Measurements from ENCODE around the gene OSBPL10.
"Not testable (repeated sequence)": the region's sequence is repeated elsewhere in the genome, so short reads cannot be mapped to it uniquely, and the experiment has no call there.

DNA sequence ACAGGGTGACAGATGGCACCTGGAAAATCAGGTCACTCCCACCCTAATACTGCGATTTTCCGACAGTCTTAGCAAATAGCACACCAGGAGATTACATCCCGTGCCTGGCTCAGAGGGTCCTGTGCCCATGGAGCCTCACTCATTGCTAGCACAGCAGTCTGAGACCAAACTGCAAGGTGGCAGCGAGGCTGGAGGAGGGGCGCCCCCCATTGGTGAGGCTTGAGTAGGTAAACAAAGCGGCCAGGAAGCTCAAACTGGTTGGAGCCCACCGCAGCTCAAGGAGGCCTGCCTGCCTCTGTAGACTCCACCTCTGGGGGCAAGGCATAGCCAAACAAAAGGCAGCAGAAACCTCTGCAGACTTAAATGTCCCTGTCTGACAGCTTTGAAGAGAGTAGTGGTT lies 29.6 kb upstream of the OSBPL10 start:
- TF ChIP-seq, protein P1, sequence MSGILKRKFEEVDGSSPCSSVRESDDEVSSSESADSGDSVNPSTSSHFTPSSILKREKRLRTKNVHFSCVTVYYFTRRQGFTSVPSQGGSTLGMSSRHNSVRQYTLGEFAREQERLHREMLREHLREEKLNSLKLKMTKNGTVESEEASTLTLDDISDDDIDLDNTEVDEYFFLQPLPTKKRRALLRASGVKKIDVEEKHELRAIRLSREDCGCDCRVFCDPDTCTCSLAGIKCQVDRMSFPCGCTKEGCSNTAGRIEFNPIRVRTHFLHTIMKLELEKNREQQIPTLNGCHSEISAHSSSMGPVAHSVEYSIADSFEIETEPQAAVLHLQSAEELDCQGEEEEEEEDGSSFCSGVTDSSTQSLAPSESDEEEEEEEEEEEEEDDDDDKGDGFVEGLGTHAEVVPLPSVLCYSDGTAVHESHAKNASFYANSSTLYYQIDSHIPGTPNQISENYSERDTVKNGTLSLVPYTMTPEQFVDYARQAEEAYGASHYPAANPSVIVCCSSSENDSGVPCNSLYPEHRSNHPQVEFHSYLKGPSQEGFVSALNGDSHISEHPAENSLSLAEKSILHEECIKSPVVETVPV (CRISPR knock-in tag; IDR thresholded peaks at IDR 0.05), result not testable (repeated sequence)
- TF ChIP-seq, protein P2, sequence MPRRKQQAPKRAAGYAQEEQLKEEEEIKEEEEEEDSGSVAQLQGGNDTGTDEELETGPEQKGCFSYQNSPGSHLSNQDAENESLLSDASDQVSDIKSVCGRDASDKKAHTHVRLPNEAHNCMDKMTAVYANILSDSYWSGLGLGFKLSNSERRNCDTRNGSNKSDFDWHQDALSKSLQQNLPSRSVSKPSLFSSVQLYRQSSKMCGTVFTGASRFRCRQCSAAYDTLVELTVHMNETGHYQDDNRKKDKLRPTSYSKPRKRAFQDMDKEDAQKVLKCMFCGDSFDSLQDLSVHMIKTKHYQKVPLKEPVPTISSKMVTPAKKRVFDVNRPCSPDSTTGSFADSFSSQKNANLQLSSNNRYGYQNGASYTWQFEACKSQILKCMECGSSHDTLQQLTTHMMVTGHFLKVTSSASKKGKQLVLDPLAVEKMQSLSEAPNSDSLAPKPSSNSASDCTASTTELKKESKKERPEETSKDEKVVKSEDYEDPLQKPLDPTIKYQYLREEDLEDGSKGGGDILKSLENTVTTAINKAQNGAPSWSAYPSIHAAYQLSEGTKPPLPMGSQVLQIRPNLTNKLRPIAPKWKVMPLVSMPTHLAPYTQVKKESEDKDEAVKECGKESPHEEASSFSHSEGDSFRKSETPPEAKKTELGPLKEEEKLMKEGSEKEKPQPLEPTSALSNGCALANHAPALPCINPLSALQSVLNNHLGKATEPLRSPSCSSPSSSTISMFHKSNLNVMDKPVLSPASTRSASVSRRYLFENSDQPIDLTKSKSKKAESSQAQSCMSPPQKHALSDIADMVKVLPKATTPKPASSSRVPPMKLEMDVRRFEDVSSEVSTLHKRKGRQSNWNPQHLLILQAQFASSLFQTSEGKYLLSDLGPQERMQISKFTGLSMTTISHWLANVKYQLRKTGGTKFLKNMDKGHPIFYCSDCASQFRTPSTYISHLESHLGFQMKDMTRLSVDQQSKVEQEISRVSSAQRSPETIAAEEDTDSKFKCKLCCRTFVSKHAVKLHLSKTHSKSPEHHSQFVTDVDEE (CRISPR knock-in tag; IDR thresholded peaks at IDR 0.05), result not testable (repeated sequence)
- TF ChIP-seq ISL1 (CRISPR knock-in tag; IDR thresholded peaks at IDR 0.05); BACH2 (CRISPR knock-in tag; IDR thresholded peaks at IDR 0.05; ENCODE audit: borderline replicate concordance); ZNF8 (CRISPR knock-in tag; IDR thresholded peaks at IDR 0.05); ZFP30 (CRISPR knock-in tag; IDR thresholded peaks at IDR 0.05); RARB (CRISPR knock-in tag; IDR thresholded peaks at IDR 0.05); ARNTL (CRISPR knock-in tag; IDR thresholded peaks at IDR 0.05; ENCODE audit: borderline replicate concordance, low read depth); CREB5 (CRISPR knock-in tag; IDR thresholded peaks at IDR 0.05; ENCODE audit: low read depth); OSR1 (CRISPR knock-in tag; IDR thresholded peaks at IDR 0.05); ZNF565 (CRISPR knock-in tag; conservative IDR thresholded peaks at IDR 0.05; ENCODE audit: low read depth): not testable (repeated sequence)
- TF ChIP-seq, protein P3, sequence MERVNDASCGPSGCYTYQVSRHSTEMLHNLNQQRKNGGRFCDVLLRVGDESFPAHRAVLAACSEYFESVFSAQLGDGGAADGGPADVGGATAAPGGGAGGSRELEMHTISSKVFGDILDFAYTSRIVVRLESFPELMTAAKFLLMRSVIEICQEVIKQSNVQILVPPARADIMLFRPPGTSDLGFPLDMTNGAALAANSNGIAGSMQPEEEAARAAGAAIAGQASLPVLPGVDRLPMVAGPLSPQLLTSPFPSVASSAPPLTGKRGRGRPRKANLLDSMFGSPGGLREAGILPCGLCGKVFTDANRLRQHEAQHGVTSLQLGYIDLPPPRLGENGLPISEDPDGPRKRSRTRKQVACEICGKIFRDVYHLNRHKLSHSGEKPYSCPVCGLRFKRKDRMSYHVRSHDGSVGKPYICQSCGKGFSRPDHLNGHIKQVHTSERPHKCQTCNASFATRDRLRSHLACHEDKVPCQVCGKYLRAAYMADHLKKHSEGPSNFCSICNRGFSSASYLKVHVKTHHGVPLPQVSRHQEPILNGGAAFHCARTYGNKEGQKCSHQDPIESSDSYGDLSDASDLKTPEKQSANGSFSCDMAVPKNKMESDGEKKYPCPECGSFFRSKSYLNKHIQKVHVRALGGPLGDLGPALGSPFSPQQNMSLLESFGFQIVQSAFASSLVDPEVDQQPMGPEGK (CRISPR knock-in tag; IDR thresholded peaks at IDR 0.05; ENCODE audit: borderline replicate concordance), result not testable (repeated sequence)

Measured in SK-N-SH treated with all-trans-retinoic acid at 6 μM for 48 hours (cell line).